Measurements from ENCODE around the gene DNPEP.

DNPEP gene

DNA sequence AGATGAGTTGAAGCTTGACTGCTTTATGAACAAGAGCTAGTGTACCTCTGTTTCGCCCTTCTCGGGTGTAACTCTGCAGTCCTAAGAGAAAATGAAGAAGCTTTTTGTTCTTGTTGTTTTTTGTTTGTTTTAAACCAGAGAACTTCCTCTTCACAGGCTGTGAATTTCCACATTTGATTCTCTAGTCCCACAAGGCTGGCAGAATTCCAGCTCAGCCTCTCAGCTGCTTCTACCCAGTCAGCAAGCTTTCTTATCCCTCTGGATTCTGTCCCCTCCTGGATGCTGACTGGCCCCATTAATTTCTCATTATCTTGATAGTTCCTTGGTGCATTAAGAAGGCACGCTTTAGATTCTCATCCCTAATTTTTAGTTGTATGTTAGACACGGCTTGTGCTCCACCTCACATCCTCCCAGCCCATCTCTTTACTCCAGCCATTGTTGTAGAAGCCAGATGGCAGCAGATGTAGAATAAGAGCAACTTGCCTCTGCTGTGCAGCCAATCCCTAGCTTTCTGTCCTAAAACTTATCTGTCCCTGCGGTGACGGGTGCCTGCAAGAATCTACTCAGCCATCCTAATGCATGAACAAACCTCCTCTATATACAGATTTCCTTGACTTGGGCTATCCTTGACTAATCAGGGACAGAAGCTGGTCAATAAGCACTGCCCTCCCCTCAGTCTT, 42.8 kb downstream of the DNPEP start:
- DNase-seq (ENCODE audit: low read depth), result no peak
- TF ChIP-seq, protein P1, sequence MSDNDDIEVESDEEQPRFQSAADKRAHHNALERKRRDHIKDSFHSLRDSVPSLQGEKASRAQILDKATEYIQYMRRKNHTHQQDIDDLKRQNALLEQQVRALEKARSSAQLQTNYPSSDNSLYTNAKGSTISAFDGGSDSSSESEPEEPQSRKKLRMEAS (IDR thresholded peaks at IDR 0.05; ENCODE audit: low read depth, low read length), result no peak
- TF ChIP-seq MYC (IDR thresholded peaks at IDR 0.05; ENCODE audit: low read depth, low read length), result no peak
- TF ChIP-seq, protein P2, sequence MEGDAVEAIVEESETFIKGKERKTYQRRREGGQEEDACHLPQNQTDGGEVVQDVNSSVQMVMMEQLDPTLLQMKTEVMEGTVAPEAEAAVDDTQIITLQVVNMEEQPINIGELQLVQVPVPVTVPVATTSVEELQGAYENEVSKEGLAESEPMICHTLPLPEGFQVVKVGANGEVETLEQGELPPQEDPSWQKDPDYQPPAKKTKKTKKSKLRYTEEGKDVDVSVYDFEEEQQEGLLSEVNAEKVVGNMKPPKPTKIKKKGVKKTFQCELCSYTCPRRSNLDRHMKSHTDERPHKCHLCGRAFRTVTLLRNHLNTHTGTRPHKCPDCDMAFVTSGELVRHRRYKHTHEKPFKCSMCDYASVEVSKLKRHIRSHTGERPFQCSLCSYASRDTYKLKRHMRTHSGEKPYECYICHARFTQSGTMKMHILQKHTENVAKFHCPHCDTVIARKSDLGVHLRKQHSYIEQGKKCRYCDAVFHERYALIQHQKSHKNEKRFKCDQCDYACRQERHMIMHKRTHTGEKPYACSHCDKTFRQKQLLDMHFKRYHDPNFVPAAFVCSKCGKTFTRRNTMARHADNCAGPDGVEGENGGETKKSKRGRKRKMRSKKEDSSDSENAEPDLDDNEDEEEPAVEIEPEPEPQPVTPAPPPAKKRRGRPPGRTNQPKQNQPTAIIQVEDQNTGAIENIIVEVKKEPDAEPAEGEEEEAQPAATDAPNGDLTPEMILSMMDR (IDR thresholded peaks at IDR 0.05; ENCODE audit: low read depth, low read length), result no peak
- TF ChIP-seq POLR2A (IDR thresholded peaks at IDR 0.05; ENCODE audit: extremely low read depth, insufficient read length), result no peak
- no peak overlapping the region for H3K4me3 ChIP-seq (ENCODE audit: low read depth, low read length)

DNA sequence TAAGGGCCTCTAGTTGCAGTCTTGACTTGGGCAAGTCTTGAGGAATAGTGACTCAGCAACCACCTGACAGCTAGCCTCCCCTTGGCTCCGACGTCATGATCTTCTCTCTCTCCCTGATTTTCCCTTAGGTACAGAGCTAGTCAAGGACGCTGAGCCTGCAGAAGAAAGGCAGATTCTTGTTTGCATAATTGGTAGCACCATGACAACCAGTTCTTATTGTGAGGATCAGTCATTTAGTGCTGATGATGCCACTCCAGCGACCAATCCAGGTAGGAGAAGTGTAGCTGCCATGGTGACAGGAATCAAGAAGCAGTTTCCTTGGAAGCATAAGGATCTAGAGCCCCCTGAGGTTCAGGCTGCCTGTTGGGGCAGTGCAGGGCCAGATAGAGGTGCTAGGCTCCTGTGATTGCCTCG, 52.3 kb downstream of the DNPEP start:
- no peak for DNase-seq (ENCODE audit: low read depth)
- no peak overlapping the region for H3K4me3 ChIP-seq (ENCODE audit: low read depth, low read length)
- TF ChIP-seq, protein P1 (IDR thresholded peaks at IDR 0.05; ENCODE audit: low read depth, low read length), result no peak
- TF ChIP-seq MYC (IDR thresholded peaks at IDR 0.05; ENCODE audit: low read depth, low read length), result no peak
- no peak for TF ChIP-seq POLR2A (IDR thresholded peaks at IDR 0.05; ENCODE audit: extremely low read depth, insufficient read length)
- TF ChIP-seq, protein P2 (IDR thresholded peaks at IDR 0.05; ENCODE audit: low read depth, low read length), result no peak

DNA sequence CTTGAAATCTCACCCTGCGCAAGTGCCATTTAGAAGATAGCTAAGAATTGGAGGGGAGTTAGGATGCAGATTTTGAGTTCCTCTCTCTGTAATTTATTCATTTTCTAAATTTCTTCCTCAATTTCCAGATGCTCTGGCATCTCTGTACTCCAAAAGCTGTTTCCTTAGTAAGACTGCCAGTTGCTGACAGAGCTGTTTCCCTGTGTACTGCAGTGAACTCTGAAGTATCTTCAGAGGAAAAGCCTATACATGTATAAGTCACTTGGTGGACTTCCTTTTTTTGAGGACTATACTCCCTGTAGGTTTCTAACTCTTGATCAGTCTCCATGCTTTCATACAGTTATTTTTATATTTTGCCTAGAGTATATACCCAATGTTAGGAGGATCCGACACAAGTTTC, 53.6 kb downstream of the DNPEP start:
- H3K4me3 ChIP-seq (ENCODE audit: low read depth, low read length), result no peak overlapping the region
- TF ChIP-seq, protein P1 (IDR thresholded peaks at IDR 0.05; ENCODE audit: low read depth, low read length), result no peak
- TF ChIP-seq, protein P2 (IDR thresholded peaks at IDR 0.05; ENCODE audit: low read depth, low read length), result no peak
- TF ChIP-seq MYC (IDR thresholded peaks at IDR 0.05; ENCODE audit: low read depth, low read length), result no peak
- TF ChIP-seq POLR2A (IDR thresholded peaks at IDR 0.05; ENCODE audit: extremely low read depth, insufficient read length), result no peak

DNA sequence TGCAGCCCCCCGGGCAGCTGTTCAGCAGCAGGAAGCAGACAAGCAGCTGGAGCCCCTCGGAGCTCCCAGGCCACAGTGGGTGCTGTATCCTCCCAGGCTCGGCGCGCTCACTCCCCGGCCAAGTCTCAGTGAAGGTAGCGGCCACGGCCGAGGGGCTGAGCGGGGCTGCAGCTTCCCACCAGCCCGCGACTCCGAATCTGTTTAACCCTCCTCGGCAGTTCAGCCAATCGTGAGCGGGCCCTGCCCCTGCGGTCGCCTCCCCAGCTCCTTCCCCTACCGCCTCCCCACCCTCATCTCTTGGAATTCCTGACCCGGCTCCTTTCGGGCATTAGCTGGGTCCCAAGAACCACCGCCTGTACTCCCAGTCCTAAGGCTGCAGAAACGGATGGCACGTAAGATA, 55.2 kb downstream of the DNPEP start, which contains the start of gene RESP18:
Gene RESP18, minus strand, starts transcription at position 203 of the 400 bp plus-strand sequence.
- no peak within 1 kb of the TSS for H3K4me3 ChIP-seq (ENCODE audit: low read depth, low read length)
- TF ChIP-seq, protein P2 (IDR thresholded peaks at IDR 0.05; ENCODE audit: low read depth, low read length), result no peak
- TF ChIP-seq, protein P1 (IDR thresholded peaks at IDR 0.05; ENCODE audit: low read depth, low read length), result no peak
- TF ChIP-seq POLR2A (IDR thresholded peaks at IDR 0.05; ENCODE audit: extremely low read depth, insufficient read length) (no peak), MYC (IDR thresholded peaks at IDR 0.05; ENCODE audit: low read depth, low read length) (no peak)

More for the DNA sequence above, 53.6 kb downstream of the DNPEP start:
- DNase-seq (ENCODE audit: low read depth), result no peak

DNA sequence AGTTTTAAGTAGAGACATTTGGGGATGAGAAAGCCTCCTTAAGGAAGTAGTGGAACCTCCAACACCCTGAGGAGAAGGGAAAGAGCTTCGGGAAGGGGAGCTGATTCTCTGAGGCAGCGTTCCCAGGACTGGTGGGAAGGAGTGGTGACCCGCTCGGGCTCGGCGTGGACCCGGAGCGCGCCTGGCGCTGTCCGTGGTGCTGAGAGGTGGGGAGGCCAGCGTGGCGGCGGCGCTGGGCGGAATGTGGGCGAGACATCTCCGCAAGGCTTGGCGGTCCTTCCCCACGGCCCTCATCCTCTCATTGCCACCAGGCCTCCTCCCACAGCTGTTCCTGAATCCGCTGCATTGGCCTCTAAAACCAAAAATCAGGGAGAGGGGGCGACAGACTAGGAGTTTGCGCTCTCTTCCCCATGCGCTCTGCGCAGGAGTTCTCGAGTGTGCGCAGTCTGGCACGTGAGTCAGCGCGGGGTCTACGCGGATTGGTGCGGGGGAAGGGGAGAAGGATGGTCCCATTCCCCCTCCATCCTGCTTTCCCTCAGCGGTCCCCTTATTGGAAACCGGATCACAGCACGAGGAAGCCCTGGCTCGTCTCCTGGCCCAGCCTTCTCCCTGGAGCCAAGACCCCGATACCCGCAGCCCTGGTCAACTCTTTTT, 56.0 kb downstream of the DNPEP start:
- no peak for DNase-seq (ENCODE audit: low read depth)
- TF ChIP-seq MYC (IDR thresholded peaks at IDR 0.05; ENCODE audit: low read depth, low read length) (no peak), POLR2A (IDR thresholded peaks at IDR 0.05; ENCODE audit: extremely low read depth, insufficient read length) (no peak)
- TF ChIP-seq, protein P1 (IDR thresholded peaks at IDR 0.05; ENCODE audit: low read depth, low read length), result no peak
- TF ChIP-seq, protein P2 (IDR thresholded peaks at IDR 0.05; ENCODE audit: low read depth, low read length), result no peak
- H3K4me3 ChIP-seq (ENCODE audit: low read depth, low read length), result no peak overlapping the region

More for the DNA sequence above, 55.2 kb downstream of the DNPEP start, which contains the start of gene RESP18:
- DNase-seq (ENCODE audit: low read depth), result no peak
